ENCODE data around the gene MRPL10. TPM values are rescaled to one million over a fixed set of nuclear protein-coding genes. Genes with fewer than 3 reads are reported as not detected.

Gene MRPL10
- total RNA-seq, 1 experiment from 2014 or later = 112 TPM

GRCh38 chr17:47803751-47804150, 27.6 kb downstream of the MRPL10 start:
- Histone ChIP-seq H3K9me2 (ENCODE audit: insufficient read depth) (no peaks in the 10 kb centered on the region), H3K36me3 (ENCODE audit: control insufficient read depth in 1 of 2, insufficient read depth in 2 of 2, low read length in 2 of 2) (peaks cover 4 to 5% of the 10 kb centered on the region in 2 experiments; a peak in 2 of 4 replicates), H3K4me2 (ENCODE audit: low read length) (no peak overlapping the region), H3K27me3 (ENCODE audit: insufficient read depth, low read length) (peaks cover 11% of the 10 kb centered on the region; the same call in 1 of the 2 replicates), H2AFZ (ENCODE audit: low read depth, low read length, poor library complexity, severe bottlenecking) (no peak overlapping the region), H3K27ac (ENCODE audit: low read depth, low read length) (no peak overlapping the region), H3K4me3 (replicated peaks in 1 of 2; ENCODE audit: low read depth in 1 of 2, low read length in 2 of 2) (no peak overlapping the region), H3K4me1 (ENCODE audit: control insufficient read depth in 1 of 2, insufficient read depth in 2 of 2, low read length in 2 of 2) (no peaks in the 10 kb centered on the region), H3K9me3 (ENCODE audit: control insufficient read depth in 1 of 2, insufficient read depth in 1 of 2, low read depth in 1 of 2, low read length in 2 of 2) (no peaks in the 10 kb centered on the region), H3K79me2 (ENCODE audit: insufficient read depth, low read length) (no peaks in the 10 kb centered on the region), H4K20me1 (ENCODE audit: insufficient read depth) (no peaks in the 10 kb centered on the region), H3K9ac (ENCODE audit: low read length) (no peak overlapping the region)
- RAD21 ChIA-PET (ENCODE audit: low non-redundant PET in 1 of 2, low total read pairs in 2 of 2, uncharacterized antibody in 2 of 2, unreplicated experiment in 2 of 2) = no interaction called here
- DNase-seq (ENCODE audit: low read depth, low spot score) (no peak), ATAC-seq (no peak)
- no TSS peak for BruUV-seq (replicated peaks)
- POLR2A ChIA-PET = no interaction called here
- intact Hi-C loops (cut with micrococcal nuclease) = loop anchor here (5.0 kb wide), 1 partner anchor 71 kb away; the partner anchor contains the start of gene TBX21
- CTCF ChIA-PET = no interaction called here
- TF ChIP-seq EGR1 (IDR thresholded peaks at IDR 0.05; ENCODE audit: low read depth) = no peak
- no peak for TF ChIP-seq ZFX (IDR thresholded peaks at IDR 0.05)
- TF ChIP-seq EZH2phosphoT487 (IDR thresholded peaks at IDR 0.05; ENCODE audit: borderline replicate concordance) = no peak
- TF ChIP-seq POLR2AphosphoS5 (IDR thresholded peaks at IDR 0.05; ENCODE audit: low read depth, low read length) = no peak

GRCh38 chr17:47803201-47803600, 28.1 kb downstream of the MRPL10 start:
- RAD21 ChIA-PET (ENCODE audit: low non-redundant PET in 1 of 2, low total read pairs in 2 of 2, uncharacterized antibody in 2 of 2, unreplicated experiment in 2 of 2) = no interaction called here

More at GRCh38 chr17:47803201-47803600, 28.1 kb downstream of the MRPL10 start:
- Histone ChIP-seq H3K4me1 (ENCODE audit: control insufficient read depth in 1 of 2, insufficient read depth in 2 of 2, low read length in 2 of 2) (no peaks in the 10 kb centered on the region), H3K9me2 (ENCODE audit: insufficient read depth) (no peaks in the 10 kb centered on the region), H4K20me1 (ENCODE audit: insufficient read depth) (no peaks in the 10 kb centered on the region), H3K79me2 (ENCODE audit: insufficient read depth, low read length) (no peaks in the 10 kb centered on the region), H3K27me3 (ENCODE audit: insufficient read depth, low read length) (peaks cover 11% of the 10 kb centered on the region; the same call in 1 of the 2 replicates), H2AFZ (ENCODE audit: low read depth, low read length, poor library complexity, severe bottlenecking) (no peak overlapping the region), H3K9ac (ENCODE audit: low read length) (no peak overlapping the region), H3K4me2 (ENCODE audit: low read length) (no peak overlapping the region), H3K36me3 (ENCODE audit: control insufficient read depth in 1 of 2, insufficient read depth in 2 of 2, low read length in 2 of 2) (0 out of 4 replicates have a peak, but pooled peaks cover 0 to 5% of the 10 kb centered on the region in 2 experiments), H3K27ac (ENCODE audit: low read depth, low read length) (no peak overlapping the region), H3K4me3 (replicated peaks in 1 of 2; ENCODE audit: low read depth in 1 of 2, low read length in 2 of 2) (no peak overlapping the region), H3K9me3 (ENCODE audit: control insufficient read depth in 1 of 2, insufficient read depth in 1 of 2, low read depth in 1 of 2, low read length in 2 of 2) (no peaks in the 10 kb centered on the region)
- intact Hi-C loops (cut with micrococcal nuclease) = loop anchor here (5.0 kb wide), 1 partner anchor 71 kb away; the partner anchor contains the start of gene TBX21
- no TSS peak for BruUV-seq (replicated peaks)
- CTCF ChIA-PET = no interaction called here
- POLR2A ChIA-PET = no interaction called here
- ATAC-seq (no peak), DNase-seq (ENCODE audit: low read depth, low spot score) (no peak)
- TF ChIP-seq TCF7L2 (IDR thresholded peaks at IDR 0.05; ENCODE audit: borderline replicate concordance, extremely low read depth, insufficient read depth, insufficient read length) (no peak), CEBPB (IDR thresholded peaks at IDR 0.05; ENCODE audit: low read depth) (no peak), ATF3 (IDR thresholded peaks at IDR 0.05) (no peak), POLR2AphosphoS5 (IDR thresholded peaks at IDR 0.05; ENCODE audit: low read depth, low read length) (no peak), JUND (IDR thresholded peaks at IDR 0.05) (no peak), POLR2A (IDR thresholded peaks at IDR 0.05; ENCODE audit: borderline replicate concordance, extremely low read depth, insufficient read depth, insufficient read length) (no peak), ZNF274 (IDR thresholded peaks at IDR 0.05; ENCODE audit: low read depth, low read length) (no peak), YY1 (IDR thresholded peaks at IDR 0.05; ENCODE audit: extremely low read depth, insufficient replicate concordance, low read depth, low read length) (no peak), RAD21 (IDR thresholded peaks at IDR 0.05; ENCODE audit: low read depth) (no peak)

Data from HCT116 (cell line).